AG09309 (cell line): ENCODE data around the gene SLC22A23.

Experiments
- DNase-seq: peaks from one replicate; pipeline ENCODE4 v3.0.0-alpha.2; 2010; ENCODE audit warnings: low read depth
- H3K4me3 ChIP-seq: 2 replicates; pipeline ENCODE4 v1.5.1; 2011; ENCODE audit warnings: mild to moderate bottlenecking, low read depth, low read length, moderate library complexity; ENCODE audit not compliant: control insufficient read depth
- TF ChIP-seq, protein P1 (sequence below): IDR thresholded peaks from 2 replicates; pipeline ENCODE4 v1.5.1; 2011; ENCODE audit warnings: mild to moderate bottlenecking, low read depth, low read length, inconsistent platforms; ENCODE audit not compliant: insufficient read depth, control insufficient read depth; ENCODE audit errors: missing control alignments

Gene SLC22A23

GRCh38 chr6:3449750-3450305 lies 7.0 kb downstream of the SLC22A23 start:
- no peak overlapping the region for H3K4me3 ChIP-seq
- TF ChIP-seq, protein P1, sequence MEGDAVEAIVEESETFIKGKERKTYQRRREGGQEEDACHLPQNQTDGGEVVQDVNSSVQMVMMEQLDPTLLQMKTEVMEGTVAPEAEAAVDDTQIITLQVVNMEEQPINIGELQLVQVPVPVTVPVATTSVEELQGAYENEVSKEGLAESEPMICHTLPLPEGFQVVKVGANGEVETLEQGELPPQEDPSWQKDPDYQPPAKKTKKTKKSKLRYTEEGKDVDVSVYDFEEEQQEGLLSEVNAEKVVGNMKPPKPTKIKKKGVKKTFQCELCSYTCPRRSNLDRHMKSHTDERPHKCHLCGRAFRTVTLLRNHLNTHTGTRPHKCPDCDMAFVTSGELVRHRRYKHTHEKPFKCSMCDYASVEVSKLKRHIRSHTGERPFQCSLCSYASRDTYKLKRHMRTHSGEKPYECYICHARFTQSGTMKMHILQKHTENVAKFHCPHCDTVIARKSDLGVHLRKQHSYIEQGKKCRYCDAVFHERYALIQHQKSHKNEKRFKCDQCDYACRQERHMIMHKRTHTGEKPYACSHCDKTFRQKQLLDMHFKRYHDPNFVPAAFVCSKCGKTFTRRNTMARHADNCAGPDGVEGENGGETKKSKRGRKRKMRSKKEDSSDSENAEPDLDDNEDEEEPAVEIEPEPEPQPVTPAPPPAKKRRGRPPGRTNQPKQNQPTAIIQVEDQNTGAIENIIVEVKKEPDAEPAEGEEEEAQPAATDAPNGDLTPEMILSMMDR: no peak
- DNase-seq: no peak

GRCh38 chr6:3449321-3449720 lies 7.5 kb downstream of the SLC22A23 start:
- TF ChIP-seq, protein P1: no peak
- DNase-seq: no peak
- H3K4me3 ChIP-seq: no peak overlapping the region

- no peak overlapping the region for H3K4me3 ChIP-seq
- TF ChIP-seq, protein P1: no peak
- DNase-seq: no peak
Observed at GRCh38 chr6:3447005-3447404, 9.8 kb downstream of the SLC22A23 start.

GRCh38 chr6:3446184-3446583 lies 10.7 kb downstream of the SLC22A23 start:
- no peak for DNase-seq
- TF ChIP-seq, protein P1: no peak
- H3K4me3 ChIP-seq: no peak overlapping the region

DNA sequence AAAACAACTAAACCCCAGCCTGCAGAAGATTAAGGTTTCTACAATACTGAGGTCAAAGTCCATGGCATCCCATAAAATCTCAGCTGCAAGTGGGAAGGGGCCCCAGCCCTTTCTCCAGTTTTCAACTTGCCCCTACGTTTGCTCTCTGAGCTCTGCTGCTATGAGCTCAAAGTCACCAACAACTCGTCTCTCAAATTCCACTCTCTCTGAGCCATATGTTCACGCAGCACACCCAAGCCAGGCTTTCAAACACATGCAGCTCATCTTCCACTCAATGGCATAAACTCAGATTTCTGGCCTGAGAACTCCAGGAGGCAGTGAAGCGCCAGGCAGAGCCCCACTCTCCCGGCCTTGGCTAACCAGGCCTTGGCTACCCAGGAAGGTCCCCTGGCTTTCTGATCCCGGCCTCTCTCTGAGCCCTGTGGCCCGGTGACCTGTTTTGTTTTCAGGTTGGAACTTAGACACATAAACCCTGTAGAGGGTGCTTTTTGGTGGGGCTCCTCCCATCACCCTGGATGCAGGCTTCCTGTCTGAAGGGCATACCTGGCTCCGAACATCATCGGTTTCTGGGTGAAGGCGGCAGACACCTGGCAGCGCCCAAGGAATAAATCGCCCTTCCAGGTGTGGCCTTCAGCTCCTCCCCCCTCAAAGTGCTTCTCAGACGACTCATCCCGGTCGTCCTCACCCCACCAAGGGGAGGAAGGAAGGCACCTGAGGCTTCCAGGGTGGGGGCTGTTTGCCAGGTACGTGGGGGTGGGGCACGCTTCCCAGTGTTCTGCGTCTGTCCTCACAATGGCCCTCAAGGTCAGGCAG lies 12.4 kb downstream of the SLC22A23 start:
- no peak overlapping the region for H3K4me3 ChIP-seq
- DNase-seq: no peak
- TF ChIP-seq, protein P1: no peak

DNA sequence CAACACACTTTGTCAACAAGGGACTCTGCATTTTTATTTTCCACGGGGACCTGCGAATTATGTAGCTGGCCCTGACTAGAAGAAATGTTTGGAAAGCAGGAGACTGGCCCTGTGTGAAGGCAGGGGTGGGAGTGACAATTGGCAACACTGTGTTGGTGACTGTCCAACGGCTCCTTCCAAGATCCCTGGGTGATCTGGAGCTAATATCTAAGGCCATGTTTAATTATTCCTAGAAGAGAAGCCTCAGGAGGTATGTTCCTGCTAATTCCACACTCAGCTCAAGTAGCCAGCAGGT lies 13.7 kb downstream of the SLC22A23 start:
- no peak overlapping the region for H3K4me3 ChIP-seq
- TF ChIP-seq, protein P1: no peak
- no peak for DNase-seq
